GM18519 (cell line): Measurements from ENCODE around the gene GABRB3.

Experiments
- ATAC-seq: cut with Tn5 transposase; IDR thresholded peaks from one replicate; pipeline ENCODE4 v1.9.1; 2021; ENCODE audit warnings: mild to moderate bottlenecking, moderate library complexity; ENCODE audit not compliant: unreplicated experiment, low FRiP score

The GABRB3 gene

DNA sequence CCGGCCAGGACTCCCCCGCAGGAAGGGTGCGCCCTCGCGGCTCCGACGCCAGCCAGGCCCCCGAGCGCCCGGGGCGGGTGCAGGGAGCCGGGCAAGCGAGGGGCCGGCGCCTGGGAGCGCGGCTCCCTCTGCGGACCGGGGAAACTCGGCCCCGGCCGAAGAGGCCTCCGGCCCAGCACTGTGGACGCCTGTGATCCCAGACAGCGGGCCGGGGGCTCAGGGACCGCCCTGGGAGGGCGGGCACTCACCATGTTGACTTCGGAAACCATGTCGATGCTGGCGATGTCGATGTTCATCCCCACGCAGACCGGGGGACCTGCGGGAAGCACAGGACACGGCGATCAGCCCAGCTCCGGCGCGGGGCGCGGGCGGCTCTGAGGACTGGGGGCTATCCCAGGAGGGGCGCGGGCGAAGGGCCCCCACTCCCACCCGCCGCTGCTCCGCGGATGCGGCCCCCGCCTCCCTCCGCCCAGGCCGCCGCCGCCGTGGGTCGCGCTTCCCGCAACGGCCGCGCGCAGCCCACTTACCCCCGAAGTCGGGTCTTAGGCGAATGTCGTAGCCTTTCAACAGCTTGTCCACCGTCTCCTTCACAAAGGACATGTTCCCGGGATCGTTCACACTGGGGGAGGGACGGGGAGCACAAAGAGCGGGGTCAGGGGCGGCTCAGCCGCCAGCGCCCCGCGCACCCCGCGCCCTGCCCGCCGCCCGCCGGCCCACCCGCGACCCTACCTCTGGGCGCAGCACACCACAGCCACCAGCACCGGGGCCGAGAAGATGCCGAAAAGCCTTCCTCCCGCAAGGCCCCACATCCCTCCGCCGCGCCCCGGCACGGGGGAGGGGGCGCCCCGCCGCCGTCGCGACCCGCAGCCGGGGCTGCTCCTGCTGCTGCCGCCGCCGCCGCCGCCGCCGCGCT, at the start of gene GABRB3:
Gene GABRB3, minus strand, starts transcription at position 913 of the 913 bp plus-strand sequence.
- ATAC-seq: no peak

DNA sequence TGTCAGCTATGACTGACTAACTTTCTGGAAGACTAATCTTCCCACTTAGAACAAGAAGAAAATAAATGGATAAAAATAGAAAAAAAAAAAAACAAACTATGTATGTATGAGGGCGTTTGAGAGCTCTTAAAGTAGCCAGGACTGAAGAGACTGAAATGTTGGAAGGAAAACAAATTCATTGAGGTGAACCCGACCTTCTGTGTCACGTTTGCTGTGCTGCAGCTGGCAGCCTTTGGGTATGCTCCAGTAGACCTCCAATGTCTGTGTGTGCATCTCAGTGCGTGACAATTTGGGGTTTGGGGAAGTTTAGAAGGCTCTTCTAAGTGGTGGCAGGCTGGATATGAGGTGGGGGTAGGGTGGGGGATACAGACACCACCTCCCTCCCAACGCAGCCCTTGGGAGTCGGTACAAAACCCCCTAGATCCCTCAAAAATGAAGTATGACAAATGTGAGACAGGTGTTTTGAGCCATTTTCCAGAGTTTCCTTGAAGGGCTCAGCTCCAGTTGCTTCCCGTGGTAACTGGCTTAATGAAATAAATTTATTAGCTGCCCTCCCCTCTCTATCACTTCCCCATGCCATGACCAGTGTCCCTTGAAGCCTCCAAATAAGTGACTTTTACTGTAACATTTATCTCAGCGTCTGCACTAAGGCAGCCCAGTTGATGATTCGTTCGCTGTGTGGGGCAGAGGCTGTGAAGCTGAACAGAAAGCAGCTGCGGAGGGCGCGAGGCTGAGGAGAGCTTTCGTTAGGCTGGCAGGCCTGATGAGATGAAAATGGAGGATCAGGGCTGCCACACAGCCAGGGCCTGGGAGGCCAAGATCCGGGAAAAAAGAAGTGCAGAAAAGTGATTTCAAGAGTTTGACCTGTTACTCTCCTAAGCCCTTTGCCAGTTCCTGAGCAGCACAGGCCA, 34.9 kb upstream of the GABRB3 start:
- ATAC-seq: no peak

DNA sequence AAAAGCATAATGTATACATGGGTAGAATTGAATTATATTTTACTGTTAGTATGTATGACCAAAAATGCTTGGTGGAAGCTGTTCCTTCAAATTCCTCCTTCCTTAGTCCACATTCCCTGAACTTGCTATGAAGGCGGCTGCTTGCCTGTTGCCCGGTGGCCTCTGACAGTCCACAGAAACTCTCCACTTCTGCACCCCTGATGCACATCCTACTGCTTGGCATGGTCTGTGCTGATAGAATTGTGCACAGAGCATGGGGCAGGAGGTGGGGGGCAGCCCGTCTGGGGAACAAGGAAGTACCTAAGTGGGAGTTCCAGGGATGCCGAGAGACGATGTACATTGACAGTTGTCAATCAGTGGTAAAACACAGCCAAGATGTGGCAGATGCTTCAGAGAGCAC, 33.7 kb upstream of the GABRB3 start:
- ATAC-seq: no peak

DNA sequence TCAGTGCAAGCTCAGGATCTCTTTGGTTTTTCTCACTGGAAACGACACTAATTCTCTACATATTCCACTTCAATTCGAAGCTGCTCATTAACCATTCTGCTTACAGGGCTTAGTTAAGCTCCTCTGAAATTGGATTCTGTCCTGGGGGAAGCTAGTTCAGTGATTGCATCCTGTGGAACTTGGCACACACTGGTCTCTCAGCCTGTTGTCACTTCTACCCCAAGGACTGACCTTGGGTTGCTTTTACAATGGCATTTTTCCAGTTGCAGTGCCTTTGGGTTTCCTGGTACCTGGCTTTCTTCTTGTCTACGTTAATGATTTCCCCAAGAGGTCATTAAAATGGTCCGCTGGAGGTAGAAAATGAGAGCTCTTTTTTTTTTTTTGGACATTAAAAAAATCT, 33.3 kb upstream of the GABRB3 start:
- no peak for ATAC-seq

DNA sequence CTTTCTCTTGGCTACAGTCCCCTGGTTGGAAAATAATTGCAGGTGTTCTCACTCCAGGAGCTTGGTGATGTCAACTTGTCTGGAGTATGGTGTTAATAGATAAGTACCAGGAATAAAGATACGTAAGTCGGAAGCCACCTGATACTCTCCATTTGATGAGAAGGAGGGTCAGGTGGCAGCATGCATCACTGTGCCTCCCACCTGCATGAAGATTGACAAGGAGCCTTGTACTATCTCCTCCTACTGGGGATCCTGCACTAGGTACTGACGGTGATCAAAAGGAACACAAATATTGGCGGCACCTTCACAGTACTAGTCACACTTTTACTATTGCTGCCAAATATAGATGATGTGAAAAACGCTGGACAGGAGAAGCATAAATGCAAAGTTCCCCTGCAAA, 32.6 kb upstream of the GABRB3 start:
- ATAC-seq: no peak

DNA sequence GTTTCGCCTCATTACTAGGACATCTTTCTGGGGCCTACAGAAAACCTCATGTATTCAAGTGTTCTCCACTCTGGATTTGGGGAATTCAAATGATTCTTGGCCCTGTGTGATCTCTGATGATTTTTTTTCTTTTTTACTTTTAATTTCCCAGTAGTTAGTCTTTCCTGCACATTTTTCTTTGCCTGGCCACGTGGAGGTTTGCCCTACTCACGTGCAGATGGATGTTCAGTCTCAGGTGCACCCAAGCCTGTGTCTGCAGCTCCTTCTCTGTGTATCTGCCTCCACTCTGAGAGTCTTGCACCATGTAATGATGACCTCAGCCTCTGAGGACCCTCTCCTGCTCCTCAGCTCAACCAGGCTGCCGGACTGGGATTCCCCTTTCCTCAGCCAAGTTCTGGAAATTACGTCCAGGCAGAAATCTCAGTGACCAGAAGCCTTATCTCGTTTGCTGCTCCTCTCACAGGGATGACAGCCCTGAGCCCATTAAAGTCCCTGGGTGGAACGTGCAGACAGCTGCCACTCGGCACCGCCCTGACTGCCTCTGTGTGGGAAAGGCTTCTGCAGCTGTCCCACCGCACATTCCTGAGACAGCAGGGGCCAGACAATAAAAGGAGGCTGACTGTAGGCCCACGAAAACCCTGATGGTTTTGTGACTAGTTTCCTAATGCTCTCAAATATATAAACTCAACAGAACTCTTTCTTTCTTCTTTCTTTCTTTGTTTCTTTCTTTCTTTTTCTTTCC, 31.4 kb upstream of the GABRB3 start:
- ATAC-seq: no peak

DNA sequence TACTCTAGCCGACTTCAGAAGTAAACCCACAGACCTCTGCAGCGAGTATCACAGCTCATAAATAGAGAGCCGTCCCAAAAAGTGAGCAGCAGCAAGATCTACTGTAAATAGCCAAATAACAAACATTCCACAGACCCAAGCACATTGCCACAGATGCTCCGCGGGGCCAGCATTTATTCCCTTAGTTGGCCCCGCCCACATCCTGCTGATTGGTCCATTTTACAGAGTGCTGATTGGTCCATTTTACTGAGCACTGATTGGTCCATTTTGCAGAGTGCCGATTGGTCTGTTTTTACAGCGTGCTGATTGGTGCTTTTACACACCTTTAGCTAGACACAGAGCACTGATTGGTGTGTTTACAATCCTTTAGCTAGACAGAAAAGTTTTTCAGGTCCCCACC, 17.3 kb upstream of the GABRB3 start:
- no peak for ATAC-seq

DNA sequence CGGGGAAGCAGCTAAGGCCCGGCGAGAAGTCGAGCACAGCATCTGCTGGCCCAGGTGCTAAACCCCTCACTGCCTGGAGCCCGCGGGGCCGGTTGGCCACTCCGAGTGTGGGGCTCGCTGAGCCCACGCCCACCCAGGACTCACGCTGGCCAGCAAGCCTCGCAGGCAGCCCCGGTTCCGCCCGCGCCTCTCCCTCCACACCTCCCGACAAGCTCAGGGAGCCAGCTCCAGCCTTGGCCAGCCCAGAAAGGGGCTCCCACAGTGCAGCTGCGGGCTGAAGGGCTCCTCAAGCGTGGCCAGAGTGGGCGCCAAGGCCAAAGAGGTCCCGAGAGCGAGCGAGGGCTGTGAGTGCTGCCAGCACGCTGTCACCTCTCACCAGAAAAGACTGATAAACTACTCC, 8.9 kb upstream of the GABRB3 start:
- ATAC-seq: no peak

DNA sequence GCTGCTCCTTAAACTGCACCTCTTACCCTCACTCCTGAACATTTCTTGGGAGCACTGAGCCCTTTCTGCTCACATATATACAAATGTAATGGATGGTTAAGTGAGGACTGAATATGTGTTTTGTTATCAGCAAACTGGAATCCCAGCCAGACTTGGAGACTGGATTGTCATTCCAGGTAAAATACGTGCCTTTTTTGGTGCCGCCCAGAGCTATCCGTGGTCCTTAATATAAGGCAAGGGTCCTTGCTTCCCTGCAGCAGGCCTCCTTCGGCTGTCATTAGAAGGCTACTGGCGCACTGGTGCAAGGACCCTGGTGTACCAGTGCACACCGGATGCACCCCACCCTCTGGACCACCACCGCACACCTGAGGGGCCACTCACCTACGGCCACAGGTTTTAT, 1.1 kb upstream of the GABRB3 start:
- no peak for ATAC-seq

DNA sequence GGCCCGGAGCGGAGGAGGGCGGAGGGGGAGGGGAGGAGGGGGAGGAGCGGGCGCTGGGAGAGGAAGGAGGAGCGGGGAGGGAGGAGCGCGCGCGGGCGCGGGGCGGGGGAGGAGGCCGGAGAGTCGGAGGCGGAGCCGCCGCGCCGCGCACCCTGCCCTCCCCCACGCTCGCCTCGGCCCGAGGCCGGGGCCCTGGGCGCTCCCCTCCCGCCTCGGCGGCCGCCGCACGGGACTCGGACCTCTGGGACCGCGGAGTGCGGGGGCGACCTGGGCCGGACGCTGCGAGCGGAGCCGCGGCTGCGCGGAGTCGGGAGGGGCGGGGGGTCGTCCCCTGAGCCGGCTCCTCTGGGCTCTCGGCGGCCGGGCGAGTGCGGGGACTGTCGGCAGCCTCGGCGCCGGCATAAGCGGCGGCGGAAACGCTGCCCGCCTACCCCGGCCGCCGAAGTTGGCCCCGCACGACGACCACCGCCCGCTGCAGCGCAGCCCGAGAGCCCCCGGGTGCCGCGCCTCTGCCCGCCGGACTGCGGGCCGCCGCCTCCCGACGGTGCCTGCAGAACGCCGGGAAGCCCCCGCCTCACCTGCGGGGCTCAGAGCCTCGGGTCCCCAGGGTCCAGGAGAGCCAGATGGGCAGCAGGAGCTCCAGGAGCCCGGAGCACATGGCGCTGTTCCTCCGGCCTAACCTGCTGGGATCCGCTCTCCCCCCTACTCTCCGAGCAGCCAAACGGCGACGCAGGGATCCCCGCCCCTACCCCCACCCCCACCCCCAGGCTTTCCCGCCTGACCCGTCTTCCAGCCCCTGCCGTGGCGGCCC, 406 bp upstream of the GABRB3 start:
- no peak for ATAC-seq

DNA sequence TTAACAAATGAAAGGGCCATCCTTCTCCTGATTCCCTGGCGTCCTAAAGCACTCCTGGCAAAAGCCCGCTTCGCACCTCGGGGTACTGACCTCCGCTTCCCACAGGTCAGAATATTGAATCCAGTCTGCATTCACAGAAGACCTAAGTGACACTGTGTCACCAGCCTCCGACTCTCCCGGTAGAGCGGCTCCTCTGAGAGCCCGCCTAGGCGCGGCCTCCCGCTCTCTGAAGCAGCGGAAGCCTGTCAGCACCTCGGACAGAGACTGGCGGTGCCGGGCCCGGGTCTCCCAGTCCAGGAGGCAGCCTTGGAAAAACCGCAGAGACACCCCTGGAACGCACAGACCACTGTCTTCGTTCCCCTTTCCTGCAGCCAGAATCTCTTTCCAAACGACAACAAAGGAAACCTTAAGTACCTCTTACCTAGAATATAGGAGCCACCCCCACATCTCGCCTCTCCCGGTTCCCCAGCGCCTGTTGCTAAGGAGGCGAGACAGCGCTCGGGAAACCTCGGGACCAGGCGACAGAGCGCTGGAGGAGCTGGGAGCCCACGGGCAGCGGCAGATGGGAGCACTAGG, 1.2 kb downstream of the GABRB3 start:
- no peak for ATAC-seq

DNA sequence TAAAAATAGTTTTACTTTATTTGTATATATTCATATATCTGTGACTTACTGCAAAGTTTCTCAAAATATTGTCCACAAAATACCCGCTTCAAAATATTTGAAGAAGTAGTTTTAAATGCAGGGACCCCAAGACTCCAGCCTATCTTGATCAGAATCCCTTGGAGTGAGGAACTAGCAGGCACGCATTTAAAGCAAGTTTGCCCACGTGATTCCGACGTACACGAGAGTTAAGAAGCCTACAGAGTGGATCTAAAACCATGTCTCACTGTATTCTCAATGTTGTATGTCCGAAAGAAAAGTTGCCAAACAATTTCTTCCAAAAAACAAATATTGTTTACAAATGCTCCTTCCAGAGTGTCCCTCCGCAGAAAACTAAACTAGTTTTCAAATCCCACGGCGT, 1.7 kb downstream of the GABRB3 start:
- ATAC-seq: no peak

DNA sequence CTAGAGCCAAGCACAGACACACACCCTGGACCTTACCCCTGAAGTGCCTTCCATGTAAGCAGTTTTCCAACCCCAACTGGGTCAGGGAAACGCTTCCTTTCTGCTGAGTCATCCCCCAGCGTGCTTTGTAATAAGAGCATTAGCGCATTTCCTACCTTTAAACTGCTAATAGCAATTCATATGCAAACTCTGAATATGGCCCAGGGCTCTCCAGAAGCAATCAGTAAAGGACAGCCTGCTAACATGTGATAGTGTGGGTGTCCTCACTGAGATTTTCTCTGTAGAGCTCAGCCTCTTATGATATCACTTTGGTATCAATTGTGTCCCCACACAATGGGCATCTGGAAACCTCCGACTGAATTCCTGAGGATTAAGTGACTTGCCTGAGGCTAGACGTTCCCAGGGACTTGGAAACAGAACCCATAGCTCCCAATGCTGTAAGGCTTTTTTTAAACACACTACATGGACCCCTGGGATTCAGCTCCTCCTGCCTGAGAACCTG, 5.6 kb downstream of the GABRB3 start:
- ATAC-seq: no peak

DNA sequence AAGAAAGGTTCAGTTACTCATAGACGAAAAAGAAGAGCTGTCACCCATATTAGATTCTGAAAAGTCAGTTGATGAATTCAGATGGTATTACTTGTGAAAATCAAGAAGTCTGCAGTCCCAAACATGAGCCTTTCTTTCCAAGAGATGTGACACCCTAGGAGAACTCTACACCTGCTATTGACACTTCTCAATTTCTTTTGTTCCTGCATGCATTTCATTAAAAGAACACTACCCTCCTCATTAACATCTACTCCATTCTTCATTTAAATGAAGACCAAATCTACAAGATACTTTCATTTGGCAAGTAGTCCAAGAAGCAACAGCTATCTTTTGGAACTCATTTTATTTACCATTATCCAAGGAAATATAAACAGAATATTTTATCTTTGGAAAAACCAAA, 6.6 kb downstream of the GABRB3 start:
- ATAC-seq: no peak

DNA sequence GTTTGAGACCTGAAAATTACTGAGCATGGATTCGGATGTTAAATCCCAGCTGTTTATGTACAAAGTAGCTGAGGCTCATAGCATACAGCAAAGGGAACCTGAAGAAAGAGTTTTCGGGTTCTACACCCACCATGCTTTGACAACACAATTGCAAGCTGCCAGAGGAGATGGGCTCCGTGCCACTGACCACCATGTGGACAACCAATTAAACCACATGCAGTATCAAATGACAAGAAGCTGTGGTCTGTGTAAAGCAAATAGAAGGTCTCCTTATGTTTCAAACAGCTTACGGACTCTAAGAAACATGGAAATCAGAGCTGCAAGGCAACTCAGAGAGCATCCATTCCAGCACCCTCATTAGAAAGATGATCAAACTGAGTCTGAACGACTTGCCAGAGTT, 12.9 kb downstream of the GABRB3 start:
- no peak for ATAC-seq

DNA sequence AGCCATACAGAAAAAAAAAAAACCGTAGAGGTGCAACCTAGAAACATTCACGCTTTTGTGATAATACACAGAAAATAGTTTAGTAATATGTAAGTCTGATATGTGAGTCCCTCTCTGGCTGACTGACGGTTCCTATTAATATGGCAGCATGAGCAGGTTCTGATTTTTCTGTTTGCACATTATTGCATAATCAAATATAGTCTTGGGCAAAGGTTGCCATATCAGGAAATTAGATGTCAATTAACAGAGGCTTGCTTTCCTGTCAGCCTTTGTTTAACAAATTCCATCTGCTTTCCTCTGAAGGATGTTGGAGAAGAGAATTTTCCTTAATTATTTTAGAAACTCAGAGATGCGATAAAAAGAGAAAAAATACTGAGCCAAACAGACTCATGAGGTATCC, 14.8 kb downstream of the GABRB3 start:
- ATAC-seq: no peak

DNA sequence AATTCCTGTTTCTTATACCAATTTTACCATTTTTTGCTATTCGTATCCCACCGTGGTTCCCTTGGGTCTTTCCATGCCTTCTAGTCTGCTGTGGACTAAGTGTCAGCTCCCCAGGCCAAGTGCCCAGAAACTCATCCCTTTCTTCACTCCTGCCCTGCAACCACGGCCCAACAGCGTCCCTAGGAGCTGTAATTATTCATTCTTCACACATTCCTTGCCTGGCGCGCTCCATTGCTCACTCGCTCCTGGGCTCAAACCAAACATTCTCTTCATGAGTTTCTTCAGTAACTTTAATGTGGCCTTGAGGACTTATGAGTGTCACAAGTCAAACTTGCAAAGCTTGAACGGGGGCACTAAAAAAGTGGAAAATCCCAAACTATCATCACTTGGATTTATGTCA, 15.7 kb downstream of the GABRB3 start:
- no peak for ATAC-seq

DNA sequence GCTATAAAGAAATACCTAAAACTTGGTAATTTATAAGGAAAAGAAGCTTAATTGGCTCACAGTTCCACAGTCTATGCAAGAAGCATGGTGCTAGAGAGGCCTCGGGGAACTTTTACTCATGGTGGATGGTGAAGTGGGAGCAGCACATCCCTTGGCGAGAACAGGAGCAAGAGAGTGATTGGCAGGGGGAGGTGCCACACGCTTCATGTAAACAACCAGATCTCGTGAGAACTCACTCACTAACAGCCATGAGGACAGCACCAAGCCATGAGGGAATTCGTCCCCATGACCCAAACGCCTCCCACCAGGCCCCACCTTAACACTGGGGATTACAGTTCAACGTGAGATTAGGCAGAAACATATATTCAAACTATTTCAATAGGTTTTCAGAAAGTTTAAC, 28.0 kb downstream of the GABRB3 start:
- no peak for ATAC-seq

DNA sequence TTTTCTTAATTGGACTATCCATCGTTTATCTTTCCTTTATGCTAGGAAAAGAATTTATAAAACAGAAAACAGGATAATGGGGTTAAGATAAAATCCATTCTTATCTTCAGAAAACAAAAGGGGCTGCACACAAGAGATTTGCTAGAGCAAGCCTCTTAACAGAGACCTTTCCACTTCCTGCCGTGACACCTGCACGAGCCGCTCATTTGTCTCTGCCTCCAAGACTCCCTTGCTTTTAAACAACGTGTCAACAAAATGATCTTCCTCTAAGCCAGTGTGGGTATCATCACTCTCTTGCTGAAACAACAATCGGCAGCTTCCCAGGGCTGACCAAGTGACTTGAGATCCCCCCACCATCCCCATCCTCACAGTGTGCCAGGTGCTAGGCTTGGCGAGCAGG, 33.1 kb downstream of the GABRB3 start:
- ATAC-seq: no peak

DNA sequence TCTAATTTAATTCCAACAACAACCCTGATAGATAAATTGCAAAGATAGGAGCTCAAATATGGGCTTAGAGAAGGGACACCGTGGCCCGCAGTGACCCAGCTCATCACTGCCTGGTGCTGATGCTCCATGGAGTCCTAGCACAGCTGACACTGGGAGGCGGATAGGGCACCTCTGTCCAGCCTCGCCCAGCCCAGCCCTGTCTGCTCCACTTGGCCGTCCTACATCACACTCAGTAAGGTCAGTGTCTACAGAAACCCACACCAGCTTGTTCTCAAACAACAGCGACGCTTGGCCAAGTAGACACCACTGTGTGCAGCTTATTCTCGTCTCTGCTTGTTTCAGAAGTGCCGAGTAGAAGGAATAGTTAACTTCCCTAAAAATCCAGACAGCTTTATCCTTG, 33.9 kb downstream of the GABRB3 start:
- no peak for ATAC-seq
